ENCODE data around the gene RNPC3.
"Not testable (repeated sequence)": the region's sequence is repeated elsewhere in the genome, so short reads cannot be mapped to it uniquely, and the experiment has no call there.

RNPC3 gene

DNA sequence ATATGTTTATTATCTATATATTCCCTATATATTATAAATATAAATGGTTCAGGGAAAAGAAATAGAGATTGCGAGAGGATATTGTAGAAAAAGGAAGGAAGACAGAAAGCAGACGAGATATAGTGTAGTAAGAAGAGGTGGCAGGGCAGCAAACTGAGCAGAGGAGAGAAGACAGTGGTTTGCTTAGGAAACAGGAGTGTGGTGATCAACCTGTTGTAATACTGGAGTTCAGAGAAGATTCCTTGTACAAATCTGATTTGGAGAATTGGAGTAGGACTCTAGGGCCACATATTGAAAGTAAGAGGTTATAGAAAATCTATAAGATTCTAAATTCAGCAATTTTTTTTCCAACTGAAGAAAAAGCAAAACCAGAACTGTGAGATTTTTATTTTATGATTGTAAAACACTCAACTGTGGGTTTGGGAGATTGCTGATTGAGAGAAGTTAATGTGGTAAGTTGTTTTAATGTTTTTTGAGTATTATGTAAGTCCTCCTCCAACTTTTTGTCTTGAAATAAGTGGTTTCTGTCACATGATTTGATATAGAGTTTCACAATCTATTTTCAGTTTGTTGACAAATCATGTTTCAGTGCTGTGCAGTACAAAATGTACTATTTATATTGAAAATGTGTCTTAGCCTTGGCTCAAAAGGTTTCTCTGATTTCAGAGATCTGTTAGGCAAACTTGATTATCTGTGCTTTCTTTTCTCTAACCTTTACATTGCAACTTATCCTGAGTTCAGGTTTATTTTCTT lies 36.3 kb downstream of the RNPC3 start:
- no peak for DNase-seq

- DNase-seq, result no peak
These were observed 37.6 kb downstream of the RNPC3 start for GRCh38 chr1:103563056-103563455.

- DNase-seq, result no peak
These were observed 44.0 kb downstream of the RNPC3 start for GRCh38 chr1:103569493-103569892.

- DNase-seq, result not testable (repeated sequence)
These were observed 45.8 kb downstream of the RNPC3 start, which contains the start of gene AMY2B for GRCh38 chr1:103571289-103571688. TSS of gene AMY2B (plus strand) at chr1:103571589. CDS start at chr1:103571603, 14 bp downstream.

DNA sequence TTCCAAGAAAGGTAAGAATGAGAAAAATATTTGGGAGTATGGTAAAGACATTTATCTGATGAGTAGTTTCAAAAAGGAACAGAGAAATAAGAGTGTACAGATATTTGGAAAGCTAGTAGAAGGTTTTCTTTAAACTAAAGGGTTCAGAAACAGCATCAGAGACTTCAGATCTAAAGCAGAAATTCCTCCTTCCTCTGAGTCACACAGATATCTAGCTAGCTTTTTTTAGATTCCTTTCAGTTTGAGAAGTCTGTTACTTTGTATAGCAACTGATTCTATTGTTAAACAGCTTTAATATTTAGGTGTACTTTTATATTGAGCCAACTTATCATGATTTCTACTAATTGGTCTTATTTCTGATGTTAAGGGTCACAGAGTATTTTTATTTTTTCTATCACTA lies 50.6 kb downstream of the RNPC3 start:
- DNase-seq, result no peak

DNA sequence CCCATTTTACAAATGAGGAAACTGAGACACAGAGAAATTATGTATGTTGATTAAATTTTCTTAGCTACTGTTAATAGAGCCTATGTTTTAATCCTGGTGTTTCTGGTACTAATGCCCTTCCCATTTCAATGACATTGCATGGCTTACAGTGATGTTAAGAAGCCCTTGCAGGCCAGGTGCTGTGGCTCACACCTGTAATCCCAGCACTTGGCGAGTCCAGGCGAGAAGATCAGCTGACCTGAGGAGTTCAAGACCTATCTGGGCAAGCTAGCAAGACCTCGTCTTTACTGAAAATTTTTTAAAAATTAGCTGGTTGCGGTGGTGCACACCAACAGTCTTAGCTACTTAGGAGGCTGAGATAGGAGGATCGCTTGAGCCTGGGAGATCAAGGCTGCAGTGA lies 51.3 kb downstream of the RNPC3 start:
- DNase-seq, result not testable (repeated sequence)

- DNase-seq, result no peak
These were observed 57.0 kb downstream of the RNPC3 start for GRCh38 chr1:103582464-103582863.

GRCh38 chr1:103583887-103584286 lies 58.4 kb downstream of the RNPC3 start:
- no peak for DNase-seq

DNA sequence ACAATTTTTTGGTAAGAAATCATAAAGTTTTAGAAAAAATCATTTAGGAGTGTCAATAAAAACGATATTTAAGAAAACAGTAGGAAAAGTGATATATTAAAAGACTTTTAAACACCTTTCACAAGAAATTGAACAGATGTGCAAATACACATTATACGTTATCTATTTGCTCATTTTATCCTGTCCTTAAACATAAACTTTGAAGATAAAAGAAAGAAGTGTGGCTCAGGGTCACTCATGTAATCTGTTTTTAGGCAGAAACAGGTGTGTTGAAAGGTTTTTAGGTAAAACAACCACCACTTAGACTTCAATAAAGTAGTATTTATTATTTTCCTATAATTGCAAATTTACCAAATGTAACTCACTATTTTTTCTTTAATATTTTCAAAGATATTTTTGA lies 59.0 kb downstream of the RNPC3 start:
- no peak for DNase-seq

GRCh38 chr1:103602740-103603139 lies 77.2 kb downstream of the RNPC3 start:
- not testable (repeated sequence) for DNase-seq
